Measurements from ENCODE around the gene KCNK1.

The KCNK1 gene

GRCh38 chr1:233718057-233718456 is 104.2 kb downstream of the KCNK1 start:
- in situ Hi-C loops (cut with HindIII; ENCODE audit: low sequenced_read_pairs) = no loop called here
- DNase-seq (ENCODE audit: low read depth) = no peak

GRCh38 chr1:233719655-233720341 is 105.9 kb downstream of the KCNK1 start:
- in situ Hi-C loops (cut with HindIII; ENCODE audit: low sequenced_read_pairs) = no loop called here
- TF ChIP-seq CTCF (IDR thresholded peaks at IDR 0.05; ENCODE audit: low read depth, low read length, missing control alignments) = no peak
- no peak overlapping the region for H3K4me3 ChIP-seq (ENCODE audit: low read depth, low read length)
- no peak for DNase-seq (ENCODE audit: low read depth)

More at GRCh38 chr1:233718057-233718456, 104.2 kb downstream of the KCNK1 start:
- no peak overlapping the region for H3K4me3 ChIP-seq (ENCODE audit: low read depth, low read length)
- TF ChIP-seq CTCF (IDR thresholded peaks at IDR 0.05; ENCODE audit: low read depth, low read length, missing control alignments) = no peak

- DNase-seq (ENCODE audit: low read depth) = no peak
- no peak for TF ChIP-seq CTCF (IDR thresholded peaks at IDR 0.05; ENCODE audit: low read depth, low read length, missing control alignments)
- in situ Hi-C loops (cut with HindIII; ENCODE audit: low sequenced_read_pairs) = no loop called here
- no peak overlapping the region for H3K4me3 ChIP-seq (ENCODE audit: low read depth, low read length)
These were observed 107.2 kb downstream of the KCNK1 start for GRCh38 chr1:233721004-233721595.

Measured in astrocyte of the cerebellum (primary cell).